H1 (cell line): Measurements from ENCODE around the gene SCN1B. TPM values are rescaled to one million over a fixed set of nuclear protein-coding genes. Genes with fewer than 3 reads are reported as not detected.
A peak's percentile ranks its signal among the peaks of the same experiment; 100 is the strongest.

Experiments used
- CTCF ChIA-PET: fragments of 300-600 bp; sonication (Branson Sonifier 250); formaldehyde crosslinking; loops from one replicate; lab custom pipeline; 2021; ENCODE audit not compliant: partially characterized antibody; lab: Charles Lee
- POLR2A ChIA-PET: fragments of 300-600 bp; sonication (Branson Sonifier 250); formaldehyde crosslinking; loops from one replicate; lab custom pipeline; 2021; ENCODE audit warnings: inconsistent platforms; ENCODE audit not compliant: partially characterized antibody; lab: Charles Lee
- DNase-seq, 2 experiments: peaks; one replicate each; pipeline versions ENCODE4 v3.0.0 to v3.0.0-alpha.2; 2010 to 2022; ENCODE audit warnings: low spot score in 2 of 2, low read depth in 1 of 2, mixed read lengths in 1 of 2
- FAIRE-seq: peaks from 2 replicates; lab custom pipeline; 2011; peaks lifted over from hg19 to GRCh38; lab: Jason Lieb, UNC
- H2AFZ ChIP-seq: 2 replicates; pipeline ENCODE4 v1.8.1; 2012; ENCODE audit warnings: low read length, inconsistent platforms
- H2AK5ac ChIP-seq: 2 replicates; pipeline ENCODE4 v1.6.1; 2013; ENCODE audit warnings: low read depth, low read length
- H2BK120ac ChIP-seq: replicated peaks from 2 replicates; pipeline ENCODE3; 2013; ENCODE audit warnings: low read depth, low read length, inconsistent platforms
- H2BK12ac ChIP-seq: 2 replicates; pipeline ENCODE4 v1.6.1; 2013; ENCODE audit warnings: low read depth, low read length
- H2BK15ac ChIP-seq: 2 replicates; pipeline ENCODE4 v1.6.1; 2013; ENCODE audit warnings: low read length
- H2BK20ac ChIP-seq: 2 replicates; pipeline ENCODE4 v1.6.1; 2013; ENCODE audit warnings: low read length
- H2BK5ac ChIP-seq: 2 replicates; pipeline ENCODE4 v1.6.1; 2013; ENCODE audit warnings: low read depth, low read length
- H3K14ac ChIP-seq: 2 replicates; pipeline ENCODE4 v1.6.1; 2013; ENCODE audit warnings: inconsistent platforms; ENCODE audit not compliant: insufficient read length
- H3K18ac ChIP-seq: 2 replicates; pipeline ENCODE4 v1.6.1; 2013; ENCODE audit warnings: low read length; ENCODE audit errors: extremely low read depth
- H3K23ac ChIP-seq: 2 replicates; pipeline ENCODE4 v1.6.1; 2013; ENCODE audit warnings: inconsistent platforms; ENCODE audit not compliant: insufficient read length
- H3K23me2 ChIP-seq: 2 replicates; pipeline ENCODE4 v1.6.1; 2013; ENCODE audit warnings: low read depth, low read length
- H3K27ac ChIP-seq: 2 replicates; pipeline ENCODE4 v1.6.1; 2011; ENCODE audit warnings: low read depth, low read length, inconsistent platforms
- H3K27me3 ChIP-seq, 4 experiments: replicated peaks in 1 of 4; 1 replicate in 1 of 4; 2 replicates in 3 of 4; pipeline versions ENCODE4 v1.6.1 to v1.8.1; 2011 to 2013; ENCODE audit warnings: low read length in 3 of 4, mild to moderate bottlenecking in 3 of 4, inconsistent platforms in 2 of 4, mixed read lengths in 2 of 4, moderate library complexity in 1 of 4; ENCODE audit not compliant: control insufficient read depth in 3 of 4, insufficient read depth in 3 of 4; ENCODE audit errors: extremely low read depth in 1 of 4
- H3K36me3 ChIP-seq, 4 experiments: 2 replicates each; pipeline versions ENCODE4 v1.6.1 to v1.8.1; 2011 to 2013; ENCODE audit warnings: mild to moderate bottlenecking in 4 of 4, low read length in 3 of 4, moderate library complexity in 2 of 4, control low read depth in 1 of 4, inconsistent platforms in 1 of 4; ENCODE audit not compliant: insufficient read depth in 4 of 4, control insufficient read depth in 2 of 4
- H3K4ac ChIP-seq: replicated peaks from 2 replicates; pipeline ENCODE3; 2013; ENCODE audit warnings: low read length, low read depth, mixed read lengths, inconsistent platforms; ENCODE audit not compliant: insufficient read length
- H3K4me1 ChIP-seq, 4 experiments: replicated peaks in 1 of 4; 1 replicate in 1 of 4; 2 replicates in 3 of 4; pipeline versions ENCODE4 v1.6.1 to v1.8.1; 2011 to 2013; ENCODE audit warnings: low read length in 3 of 4, inconsistent platforms in 2 of 4, mixed read lengths in 1 of 4; ENCODE audit not compliant: insufficient read depth in 4 of 4, control insufficient read depth in 3 of 4
- H3K4me2 ChIP-seq, 2 experiments: 2 replicates each; pipeline versions ENCODE4 v1.6.1 to v1.8.1; 2011 to 2013; ENCODE audit warnings: low read depth in 2 of 2, low read length in 2 of 2, control low read depth in 1 of 2, inconsistent platforms in 1 of 2, mild to moderate bottlenecking in 1 of 2; ENCODE audit not compliant: insufficient read depth in 1 of 2
- H3K4me3 ChIP-seq, 4 experiments: fragments of 200-600, 300-600 bp in 1 of 4; sonication (generic), shearing (Covaris generic), sonication (Bioruptor Twin) in 1 of 4; 2 replicates each; pipeline versions ENCODE4 v1.5.1 to v1.8.1; 2011 to 2016; ENCODE audit warnings: low read length in 4 of 4, low read depth in 3 of 4, control low read depth in 2 of 4, inconsistent platforms in 2 of 4, mild to moderate bottlenecking in 2 of 4, mixed read lengths in 1 of 4, moderate library complexity in 1 of 4; ENCODE audit not compliant: insufficient read depth in 2 of 4; ENCODE audit errors: extremely low read depth in 1 of 4
- H3K56ac ChIP-seq: replicated peaks from 2 replicates; pipeline ENCODE3; 2013; ENCODE audit warnings: low read depth, mild to moderate bottlenecking, mixed read lengths, low read length, inconsistent platforms; ENCODE audit not compliant: insufficient read length
- H3K79me1 ChIP-seq: 2 replicates; pipeline ENCODE4 v1.6.1; 2013; ENCODE audit warnings: low read depth, low read length, control low read depth
- H3K79me2 ChIP-seq, 2 experiments: 2 replicates each; pipeline versions ENCODE4 v1.6.1 to v1.8.1; 2012 to 2013; ENCODE audit warnings: low read length in 2 of 2, mild to moderate bottlenecking in 2 of 2, inconsistent platforms in 1 of 2; ENCODE audit not compliant: insufficient read depth in 2 of 2, control insufficient read depth in 1 of 2
- H3K9ac ChIP-seq, 4 experiments: replicated peaks in 1 of 4; 1 replicate in 1 of 4; 2 replicates in 3 of 4; pipeline versions ENCODE4 v1.6.1 to v1.8.1; 2011 to 2013; ENCODE audit warnings: low read depth in 3 of 4, low read length in 3 of 4, control low read depth in 2 of 4, mild to moderate bottlenecking in 2 of 4, moderate library complexity in 2 of 4, inconsistent platforms in 1 of 4; ENCODE audit errors: extremely low read depth in 1 of 4
- H3K9me3 ChIP-seq, 2 experiments: 2 replicates each; pipeline versions ENCODE4 v1.6.1 to v1.8.1; 2012 to 2013; ENCODE audit warnings: mild to moderate bottlenecking in 2 of 2, moderate library complexity in 2 of 2, control low read depth in 1 of 2, inconsistent platforms in 1 of 2, low read depth in 1 of 2, low read length in 1 of 2, mixed read lengths in 1 of 2; ENCODE audit not compliant: insufficient read depth in 2 of 2
- H4K20me1 ChIP-seq, 2 experiments: replicated peaks in 1 of 2; 2 replicates each; pipeline versions ENCODE3 to v1.8.1; 2011 to 2013; ENCODE audit warnings: inconsistent platforms in 2 of 2, low read length in 2 of 2, mild to moderate bottlenecking in 1 of 2; ENCODE audit not compliant: insufficient read depth in 2 of 2, control insufficient read depth in 1 of 2
- H4K5ac ChIP-seq: 2 replicates; pipeline ENCODE4 v1.6.1; 2013; ENCODE audit warnings: low read length, low read depth, mixed read lengths, inconsistent platforms; ENCODE audit not compliant: insufficient read length
- H4K8ac ChIP-seq: 2 replicates; pipeline ENCODE4 v1.8.0; 2013; ENCODE audit warnings: mild to moderate bottlenecking, moderate library complexity, low read length, inconsistent platforms; ENCODE audit not compliant: insufficient read depth; ENCODE audit errors: extremely low read depth
- H4K91ac ChIP-seq: replicated peaks from 2 replicates; pipeline ENCODE3; 2013; ENCODE audit warnings: low read length, mixed read lengths, inconsistent platforms; ENCODE audit not compliant: insufficient read length
- WGBS, 2 experiments: shearing (Covaris generic) in 1 of 2; methylation state at CpG; one replicate each; pipeline versions ENCODE4 v1.1.6 to v1.1.7; 2013 to 2015; ENCODE audit warnings: low lambda C conversion rate in 2 of 2, mixed read lengths in 2 of 2, inconsistent platforms in 1 of 2, low coverage in 1 of 2, missing lambda C conversion rate in 1 of 2; ENCODE audit not compliant: insufficient replicate concordance in 2 of 2, insufficient coverage in 1 of 2, insufficient read length in 1 of 2; ENCODE audit errors: extremely low coverage in 1 of 2, missing lambda C conversion rate in 1 of 2; 5-methylcytosine and 5-hydroxymethylcytosine counted together
- polyA plus RNA-seq, 7 experiments: library from polyadenylated mRNA; depleted of rRNA in 3 of 7; stranded (reverse) in 5 of 7; unstranded in 2 of 7; fragments of >200 nt in 5 of 7; fragments of 200-250 nt in 2 of 7; gene quantifications; 1 replicate in 5 of 7; 2 replicates in 1 of 7; 4 replicates in 1 of 7; pipeline versions ENCODE4 v1.2.1 to v1.2.3, GENCODE V29; 2011 to 2013; ENCODE audit warnings: missing spikeins in 2 of 7, mixed read lengths in 2 of 7
- total RNA-seq: library from RNA; stranded (reverse); fragmentation: NEBNext Ultra II Directional; extraction: Animal tissue kit (Norgen Biotek cat#: 25700); gene quantifications from 2 replicates; pipeline ENCODE4 v1.2.1, GENCODE V29; 2021
- TF ChIP-seq, protein P1 (sequence below): IDR thresholded peaks from 2 replicates; pipeline ENCODE4 v1.6.1; 2012; ENCODE audit warnings: inconsistent platforms

SCN1B gene
- total and polyA plus RNA-seq, 2 of the 8 experiments (the other 6 are each of a cell fraction or from before 2014, with no cell fraction given), result 3.1 to 3.5 TPM

DNA sequence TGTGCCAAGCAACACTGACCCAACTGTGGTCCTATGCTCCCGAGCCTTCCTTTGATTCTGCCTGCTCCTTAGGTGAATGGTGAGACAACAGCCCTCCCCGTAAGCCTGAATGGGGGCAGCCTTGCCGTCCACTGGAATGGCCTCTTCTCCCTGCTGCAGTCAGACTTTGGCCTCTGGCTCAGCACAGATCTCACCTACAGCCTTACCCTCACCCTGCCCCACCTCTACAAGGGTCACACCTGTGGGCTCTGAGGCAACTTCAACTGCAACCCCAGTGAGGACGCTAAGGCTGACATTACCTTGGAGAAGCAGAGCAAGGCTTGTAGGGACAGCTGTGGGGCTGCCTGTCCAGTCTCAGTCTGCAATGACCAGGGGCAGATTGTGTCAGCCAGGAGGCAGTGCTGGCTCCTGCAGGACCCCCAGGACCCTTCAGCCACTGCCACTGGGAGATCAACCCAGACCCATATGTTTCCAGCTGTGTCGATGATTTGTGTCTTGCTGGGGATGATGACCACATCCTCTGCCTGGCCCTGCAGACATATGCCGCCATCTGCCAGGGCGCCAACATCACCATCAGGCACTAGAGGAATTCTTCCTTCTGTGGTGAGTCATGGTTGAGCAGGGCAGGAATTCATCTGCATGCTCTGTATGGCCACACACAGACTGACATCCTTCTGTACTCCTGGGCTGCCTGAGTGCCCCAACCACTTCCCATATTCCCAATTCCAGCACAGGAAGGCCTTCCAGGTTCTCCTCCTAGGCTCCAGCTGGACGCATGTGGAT lies 58.1 kb downstream of the SCN1B start:
- Histone ChIP-seq H3K18ac (no peak overlapping the region), H3K9me3 (no peaks in the 10 kb centered on the region), H4K20me1 (no peaks in the 10 kb centered on the region), H3K4me1 (peaks cover 3 to 17% (median 8%) of the 10 kb centered on the region in 4 experiments; a peak in 6 of 7 replicates), H2AFZ (no peak overlapping the region), H3K23ac (no peak overlapping the region), H2BK120ac (no peak overlapping the region), H4K5ac (no peak overlapping the region), H2BK12ac (no peak overlapping the region), H3K4me2 (no peak overlapping the region), H2BK5ac (no peak overlapping the region), H2BK20ac (no peak overlapping the region), H2BK15ac (no peak overlapping the region), H3K79me1 (no peaks in the 10 kb centered on the region), H4K8ac (no peak overlapping the region; the same call in 1 of the 2 replicates), H3K4ac (no peak overlapping the region), H3K9ac (no peak overlapping the region), H3K56ac (no peak overlapping the region), H4K91ac (peak overlapping the region; percentile 45), H3K36me3 (no peaks in the 10 kb centered on the region), H3K23me2 (peaks cover 2% of the 10 kb centered on the region; the same call in 1 of the 2 replicates), H3K79me2 (no peaks in the 10 kb centered on the region), H3K4me3 (no peak overlapping the region), H3K27ac (0 out of 2 replicates have a peak overlapping the region, but pooled peaks have one; percentile 19), H3K14ac (no peak overlapping the region), H2AK5ac (no peak overlapping the region), H3K27me3 (peaks cover 0 to 2% (median 0%) of the 10 kb centered on the region in 4 experiments; a peak in 1 of 7 replicates)
- DNase-seq (no peak), FAIRE-seq (no peak)
- ChIA-PET CTCF (interaction anchor here (0.7 to 2.3 kb wide), 6 partner anchors 8 to 47 kb away, joined by 4 to 9 read pairs (median 6); no protein-coding TSS in a partner anchor), POLR2A (interaction anchor here (0.6 kb wide), 1 partner anchor 31 kb away, joined by 5 read pairs; no protein-coding TSS in a partner anchor)
- 89% methylated on average over 8 of the region's 8 CpGs; no CpG with 5 or more reads in 1 of the 2 experiments for WGBS, 2 experiments
- TF ChIP-seq, protein P1, sequence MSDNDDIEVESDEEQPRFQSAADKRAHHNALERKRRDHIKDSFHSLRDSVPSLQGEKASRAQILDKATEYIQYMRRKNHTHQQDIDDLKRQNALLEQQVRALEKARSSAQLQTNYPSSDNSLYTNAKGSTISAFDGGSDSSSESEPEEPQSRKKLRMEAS, result no peak
